Measurements from ENCODE around the gene CUTC.

Gene CUTC

GRCh38 chr10:99756159-99756558 lies 24.1 kb downstream of the CUTC start:
- no peak overlapping the region for H3K4me3 ChIP-seq
- H3K27ac ChIP-seq: no peak overlapping the region
- DNase-seq (ENCODE audit: low spot score): no peak
- TF ChIP-seq CTCF (IDR thresholded peaks at IDR 0.05): no peak

- H3K4me3 ChIP-seq: no peak overlapping the region
- no peak for TF ChIP-seq CTCF (IDR thresholded peaks at IDR 0.05)
- no peak for DNase-seq (ENCODE audit: low spot score)
- no peak overlapping the region for H3K27ac ChIP-seq
Measured at GRCh38 chr10:99758211-99758891, 26.3 kb downstream of the CUTC start.

GRCh38 chr10:99760321-99760720 lies 28.3 kb downstream of the CUTC start:
- no peak for TF ChIP-seq CTCF (IDR thresholded peaks at IDR 0.05)
- DNase-seq (ENCODE audit: low spot score): no peak
- Histone ChIP-seq H3K27ac (no peak overlapping the region), H3K4me3 (no peak overlapping the region)

GRCh38 chr10:99761365-99761764 lies 29.3 kb downstream of the CUTC start:
- DNase-seq (ENCODE audit: low spot score): no peak
- TF ChIP-seq CTCF (IDR thresholded peaks at IDR 0.05): no peak
- Histone ChIP-seq H3K4me3 (no peak overlapping the region), H3K27ac (no peak overlapping the region)

GRCh38 chr10:99765672-99766301 lies 33.8 kb downstream of the CUTC start:
- no peak for TF ChIP-seq CTCF (IDR thresholded peaks at IDR 0.05)
- no peak overlapping the region for H3K4me3 ChIP-seq
- H3K27ac ChIP-seq: no peak overlapping the region
- no peak for DNase-seq (ENCODE audit: low spot score)

- DNase-seq (ENCODE audit: low spot score): no peak
- H3K4me3 ChIP-seq: no peak overlapping the region
- H3K27ac ChIP-seq: no peak overlapping the region
- TF ChIP-seq CTCF (IDR thresholded peaks at IDR 0.05): no peak
Measured at GRCh38 chr10:99766302-99766681, 34.3 kb downstream of the CUTC start.

- Histone ChIP-seq H3K27ac (no peak overlapping the region), H3K4me3 (no peak overlapping the region)
- DNase-seq (ENCODE audit: low spot score): no peak
- no peak for TF ChIP-seq CTCF (IDR thresholded peaks at IDR 0.05)
Measured at GRCh38 chr10:99767901-99768300, 35.9 kb downstream of the CUTC start.
